ENCODE results near the gene EIF5A2.

The EIF5A2 gene

DNA sequence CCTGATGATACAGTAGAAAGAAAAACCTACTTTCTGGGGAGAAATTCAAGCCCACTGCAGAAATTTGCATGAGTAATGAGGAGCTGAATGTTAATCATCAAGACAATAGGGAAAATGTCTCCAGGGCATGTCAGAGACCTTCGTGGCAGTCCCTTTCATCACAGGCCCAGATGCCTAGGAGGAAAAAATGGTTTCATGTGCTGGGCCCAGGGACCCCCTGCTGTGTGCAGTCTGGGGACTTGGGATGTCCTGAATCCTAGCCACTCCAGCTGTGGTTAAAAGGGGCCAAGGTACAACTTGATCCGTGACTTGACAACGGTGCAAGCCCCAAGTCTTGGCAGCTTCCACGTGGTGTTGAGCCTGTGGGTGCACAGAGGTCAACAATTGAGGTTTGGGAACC, 10.3 kb upstream of the EIF5A2 start:
- H3K36me3 ChIP-seq (ENCODE audit: control insufficient read depth, insufficient read depth, low read length), result no peaks in the 10 kb centered on the region
- H3K9me3 ChIP-seq (ENCODE audit: control insufficient read depth, low read length), result no peaks in the 10 kb centered on the region
- H3K4me1 ChIP-seq (ENCODE audit: control insufficient read depth, insufficient read depth, low read length), result no peaks in the 10 kb centered on the region
- no peaks in the 10 kb centered on the region for H3K27me3 ChIP-seq (ENCODE audit: control insufficient read depth, insufficient read depth, low read length, poor library complexity, severe bottlenecking)
- no peak overlapping the region for H3K27ac ChIP-seq (ENCODE audit: insufficient read depth, low read depth, low read length, poor library complexity, severe bottlenecking)
- H3K4me3 ChIP-seq (ENCODE audit: insufficient read depth, low read depth, low read length), result no peak overlapping the region
- WGBS, 2 experiments, result 73 to 84% methylated on average over 4 of the region's 4 CpGs

DNA sequence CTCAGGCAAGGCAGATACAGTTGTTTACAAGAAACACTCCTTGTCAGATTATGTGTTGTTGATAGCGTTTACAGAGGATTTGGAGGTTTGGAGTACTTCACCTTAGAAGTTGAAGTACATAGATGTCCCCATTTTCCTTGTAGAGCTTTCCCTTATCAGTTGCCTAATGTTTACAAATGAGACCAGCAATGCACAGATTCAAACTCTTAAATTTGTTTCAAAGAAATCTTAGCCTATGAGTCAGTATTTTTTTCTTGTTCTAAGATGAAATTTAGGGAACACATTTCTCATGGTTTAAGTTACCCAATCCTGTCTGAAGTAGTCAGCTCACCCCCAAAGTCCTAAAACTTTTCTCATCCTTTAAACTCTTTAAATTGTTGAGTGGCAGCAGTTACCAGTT, 6.3 kb upstream of the EIF5A2 start:
- no peak overlapping the region for H3K4me3 ChIP-seq (ENCODE audit: insufficient read depth, low read depth, low read length)
- H3K9me3 ChIP-seq (ENCODE audit: control insufficient read depth, low read length), result no peaks in the 10 kb centered on the region
- no peaks in the 10 kb centered on the region for H3K27me3 ChIP-seq (ENCODE audit: control insufficient read depth, insufficient read depth, low read length, poor library complexity, severe bottlenecking)
- H3K36me3 ChIP-seq (ENCODE audit: control insufficient read depth, insufficient read depth, low read length), result no peaks in the 10 kb centered on the region
- H3K27ac ChIP-seq (ENCODE audit: insufficient read depth, low read depth, low read length, poor library complexity, severe bottlenecking), result no peak overlapping the region
- H3K4me1 ChIP-seq (ENCODE audit: control insufficient read depth, insufficient read depth, low read length), result no peaks in the 10 kb centered on the region
- 88 to 94% methylated on average over 1 of the region's 1 CpG for WGBS, 2 experiments

DNA sequence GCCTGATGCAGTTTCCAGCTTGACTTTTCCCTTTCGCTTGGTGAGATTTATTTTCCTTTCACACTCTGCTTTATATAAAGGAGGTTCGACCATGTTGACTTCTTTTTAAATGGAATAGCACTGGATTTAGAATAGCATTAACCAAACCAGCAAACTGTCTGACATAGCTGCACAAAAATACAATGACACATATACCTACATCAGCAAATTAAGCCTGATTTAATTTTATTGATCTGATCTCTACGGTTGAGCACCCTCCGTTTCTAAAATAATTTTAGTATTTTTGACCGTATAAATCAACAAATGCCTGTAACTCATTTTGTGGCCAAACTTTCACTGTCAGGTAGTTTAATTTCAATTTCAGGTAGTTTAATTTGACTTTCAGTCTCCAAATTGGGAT, 5.8 kb upstream of the EIF5A2 start:
- H3K4me1 ChIP-seq (ENCODE audit: control insufficient read depth, insufficient read depth, low read length), result no peaks in the 10 kb centered on the region
- H3K27ac ChIP-seq (ENCODE audit: insufficient read depth, low read depth, low read length, poor library complexity, severe bottlenecking), result no peak overlapping the region
- no peaks in the 10 kb centered on the region for H3K27me3 ChIP-seq (ENCODE audit: control insufficient read depth, insufficient read depth, low read length, poor library complexity, severe bottlenecking)
- H3K36me3 ChIP-seq (ENCODE audit: control insufficient read depth, insufficient read depth, low read length), result no peaks in the 10 kb centered on the region
- H3K4me3 ChIP-seq (ENCODE audit: insufficient read depth, low read depth, low read length), result no peak overlapping the region
- H3K9me3 ChIP-seq (ENCODE audit: control insufficient read depth, low read length), result no peaks in the 10 kb centered on the region
- WGBS, 2 experiments, result 87 to 100% methylated on average over 5 of the region's 5 CpGs

- no peak overlapping the region for H3K4me3 ChIP-seq (ENCODE audit: insufficient read depth, low read depth, low read length)
- H3K27ac ChIP-seq (ENCODE audit: insufficient read depth, low read depth, low read length, poor library complexity, severe bottlenecking), result no peak overlapping the region
- H3K9me3 ChIP-seq (ENCODE audit: control insufficient read depth, low read length), result no peaks in the 10 kb centered on the region
- H3K27me3 ChIP-seq (ENCODE audit: control insufficient read depth, insufficient read depth, low read length, poor library complexity, severe bottlenecking), result peaks cover 21% of the 10 kb centered on the region
- no peaks in the 10 kb centered on the region for H3K36me3 ChIP-seq (ENCODE audit: control insufficient read depth, insufficient read depth, low read length)
- H3K4me1 ChIP-seq (ENCODE audit: control insufficient read depth, insufficient read depth, low read length), result no peaks in the 10 kb centered on the region
- 90 to 96% methylated on average over 3 of the region's 3 CpGs for WGBS, 2 experiments
Measured at GRCh38 chr3:170911051-170911450, 2.6 kb upstream of the EIF5A2 start.

- Histone ChIP-seq H3K27ac (ENCODE audit: insufficient read depth, low read depth, low read length, poor library complexity, severe bottlenecking) (no peak overlapping the region), H3K27me3 (ENCODE audit: control insufficient read depth, insufficient read depth, low read length, poor library complexity, severe bottlenecking) (peaks cover 26% of the 10 kb centered on the region), H3K4me3 (ENCODE audit: insufficient read depth, low read depth, low read length) (no peak overlapping the region), H3K9me3 (ENCODE audit: control insufficient read depth, low read length) (no peaks in the 10 kb centered on the region), H3K4me1 (ENCODE audit: control insufficient read depth, insufficient read depth, low read length) (no peaks in the 10 kb centered on the region), H3K36me3 (ENCODE audit: control insufficient read depth, insufficient read depth, low read length) (no peaks in the 10 kb centered on the region)
Measured at GRCh38 chr3:170910542-170910941, 2.1 kb upstream of the EIF5A2 start.

- no peaks in the 10 kb centered on the region for H3K36me3 ChIP-seq (ENCODE audit: control insufficient read depth, insufficient read depth, low read length)
- H3K9me3 ChIP-seq (ENCODE audit: control insufficient read depth, low read length), result no peaks in the 10 kb centered on the region
- H3K27me3 ChIP-seq (ENCODE audit: control insufficient read depth, insufficient read depth, low read length, poor library complexity, severe bottlenecking), result peaks cover 26% of the 10 kb centered on the region
- H3K4me1 ChIP-seq (ENCODE audit: control insufficient read depth, insufficient read depth, low read length), result no peaks in the 10 kb centered on the region
- 96 to 97% methylated on average over 17 of the region's 17 CpGs for whole genome bisulfite sequencing, 2 experiments
- no peak overlapping the region for H3K27ac ChIP-seq (ENCODE audit: insufficient read depth, low read depth, low read length, poor library complexity, severe bottlenecking)
- no peak overlapping the region for H3K4me3 ChIP-seq (ENCODE audit: insufficient read depth, low read depth, low read length)
Measured at GRCh38 chr3:170909129-170909903, 879 bp upstream of the EIF5A2 start.

GRCh38 chr3:170907637-170908234, 701 bp downstream of the EIF5A2 start:
- Histone ChIP-seq H3K4me3 (ENCODE audit: insufficient read depth, low read depth, low read length) (peak overlapping the region; percentile 57), H3K9me3 (ENCODE audit: control insufficient read depth, low read length) (no peaks in the 10 kb centered on the region), H3K27me3 (ENCODE audit: control insufficient read depth, insufficient read depth, low read length, poor library complexity, severe bottlenecking) (peaks cover 26% of the 10 kb centered on the region), H3K27ac (ENCODE audit: insufficient read depth, low read depth, low read length, poor library complexity, severe bottlenecking) (no peak overlapping the region), H3K36me3 (ENCODE audit: control insufficient read depth, insufficient read depth, low read length) (no peaks in the 10 kb centered on the region), H3K4me1 (ENCODE audit: control insufficient read depth, insufficient read depth, low read length) (no peaks in the 10 kb centered on the region)
- WGBS, 2 experiments, result 5% methylated on average over 33 of the region's 33 CpGs

DNA sequence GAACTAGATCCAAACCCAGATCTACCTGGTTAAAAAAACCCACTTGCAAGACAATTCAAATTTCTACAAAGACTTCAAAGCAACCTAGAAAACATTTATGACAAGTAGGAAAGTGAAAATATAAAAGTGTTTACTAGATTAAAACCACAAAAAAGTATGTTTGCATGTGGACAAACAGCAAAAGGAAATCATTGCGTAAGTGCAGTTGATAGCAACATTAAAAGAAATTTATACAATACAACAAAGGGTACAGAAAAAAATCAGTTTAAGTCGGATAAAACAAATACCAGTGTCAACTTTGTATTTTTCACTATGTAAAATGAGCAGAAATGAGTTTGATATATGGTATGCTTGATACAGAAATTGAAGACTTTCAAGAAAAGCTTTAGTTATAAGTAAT, 2.6 kb downstream of the EIF5A2 start:
- Histone ChIP-seq H3K4me1 (ENCODE audit: control insufficient read depth, insufficient read depth, low read length) (no peaks in the 10 kb centered on the region), H3K27ac (ENCODE audit: insufficient read depth, low read depth, low read length, poor library complexity, severe bottlenecking) (no peak overlapping the region), H3K4me3 (ENCODE audit: insufficient read depth, low read depth, low read length) (no peak overlapping the region), H3K27me3 (ENCODE audit: control insufficient read depth, insufficient read depth, low read length, poor library complexity, severe bottlenecking) (peaks cover 26% of the 10 kb centered on the region), H3K36me3 (ENCODE audit: control insufficient read depth, insufficient read depth, low read length) (no peaks in the 10 kb centered on the region), H3K9me3 (ENCODE audit: control insufficient read depth, low read length) (no peaks in the 10 kb centered on the region)
- WGBS, 2 experiments, result 100% methylated on average over 1 to 2 of the region's 2 CpGs

DNA sequence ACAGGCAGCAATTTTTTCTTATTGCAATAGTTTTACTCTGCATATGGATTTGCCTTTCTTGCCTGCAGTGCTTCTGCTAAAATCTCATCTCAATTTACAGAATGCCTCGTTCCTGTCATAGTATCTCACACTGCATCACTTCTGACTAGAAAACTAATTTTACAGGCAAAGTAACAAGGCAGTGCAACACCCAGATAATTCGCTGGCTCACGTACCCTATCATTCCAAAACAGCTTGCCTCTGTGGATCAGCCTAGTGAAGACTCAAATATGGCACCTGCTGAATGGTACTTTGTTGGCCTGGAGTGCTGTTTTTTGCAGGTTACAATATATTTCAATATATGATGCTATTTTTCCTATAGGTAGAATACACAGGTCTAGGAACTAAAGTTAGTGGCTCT, 5.3 kb downstream of the EIF5A2 start:
- Histone ChIP-seq H3K36me3 (ENCODE audit: control insufficient read depth, insufficient read depth, low read length) (no peaks in the 10 kb centered on the region), H3K4me3 (ENCODE audit: insufficient read depth, low read depth, low read length) (no peak overlapping the region), H3K27me3 (ENCODE audit: control insufficient read depth, insufficient read depth, low read length, poor library complexity, severe bottlenecking) (peaks cover 25% of the 10 kb centered on the region), H3K4me1 (ENCODE audit: control insufficient read depth, insufficient read depth, low read length) (no peaks in the 10 kb centered on the region), H3K9me3 (ENCODE audit: control insufficient read depth, low read length) (no peaks in the 10 kb centered on the region), H3K27ac (ENCODE audit: insufficient read depth, low read depth, low read length, poor library complexity, severe bottlenecking) (no peak overlapping the region)
- 92% methylated on average over 3 of the region's 3 CpGs for WGBS, 2 experiments

- WGBS, 2 experiments, result 100% methylated on average over 1 of the region's 1 CpG; no CpG with 5 or more reads in 1 of the 2 experiments
- Histone ChIP-seq H3K27ac (ENCODE audit: insufficient read depth, low read depth, low read length, poor library complexity, severe bottlenecking) (no peak overlapping the region), H3K4me3 (ENCODE audit: insufficient read depth, low read depth, low read length) (no peak overlapping the region), H3K27me3 (ENCODE audit: control insufficient read depth, insufficient read depth, low read length, poor library complexity, severe bottlenecking) (no peaks in the 10 kb centered on the region), H3K4me1 (ENCODE audit: control insufficient read depth, insufficient read depth, low read length) (no peaks in the 10 kb centered on the region), H3K36me3 (ENCODE audit: control insufficient read depth, insufficient read depth, low read length) (no peaks in the 10 kb centered on the region), H3K9me3 (ENCODE audit: control insufficient read depth, low read length) (no peaks in the 10 kb centered on the region)
Measured at GRCh38 chr3:170899455-170899854, 9.0 kb downstream of the EIF5A2 start.

All from ectodermal cell (in vitro differentiated cells).